ENCODE measurements around the gene COL6A5. TPM values are rescaled to one million over a fixed set of nuclear protein-coding genes. Genes with fewer than 3 reads are reported as not detected.

Gene COL6A5
- total RNA-seq, 1 experiment from 2014 or later, result not detected

DNA sequence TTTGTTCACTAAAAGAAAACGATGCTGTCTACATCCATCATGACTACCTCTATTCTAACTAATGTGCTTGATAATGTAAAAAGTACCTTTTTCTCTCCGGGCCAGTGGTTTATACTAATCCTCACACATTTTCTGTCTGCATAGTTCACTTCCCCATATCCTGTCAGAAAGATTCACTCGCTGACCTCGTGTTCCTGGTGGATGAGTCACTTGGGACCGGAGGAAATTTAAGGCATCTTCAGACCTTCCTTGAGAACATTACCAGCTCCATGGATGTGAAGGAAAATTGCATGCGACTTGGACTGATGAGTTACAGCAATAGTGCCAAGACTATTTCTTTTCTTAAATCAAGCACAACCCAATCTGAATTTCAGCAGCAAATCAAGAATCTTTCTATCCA lies 33.8 kb downstream of the COL6A5 start:
- no peaks in the 10 kb centered on the region for H3K36me3 Mint-ChIP-seq (ENCODE audit: insufficient read depth, unreplicated experiment)

DNA sequence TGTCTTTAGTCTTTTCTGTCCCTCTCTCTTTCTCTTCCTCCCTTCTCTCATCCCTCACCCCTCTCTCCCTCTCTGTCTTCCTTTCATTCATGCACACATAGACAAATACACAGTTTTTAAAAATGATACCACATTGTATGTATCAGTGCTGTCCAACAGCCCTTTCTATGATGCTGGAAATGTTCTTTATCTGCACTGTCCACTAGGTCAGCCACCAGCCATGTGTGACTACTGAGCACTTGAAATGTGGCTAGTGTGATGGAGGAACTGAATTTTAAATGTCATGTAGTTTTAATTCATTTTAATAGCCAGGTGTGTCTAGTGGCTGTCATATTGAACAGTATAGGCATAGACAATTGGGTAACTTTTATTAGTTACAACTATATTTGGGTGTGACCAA lies 34.9 kb downstream of the COL6A5 start:
- intact Hi-C loops (cut with micrococcal nuclease; ENCODE audit: unreplicated experiment), result no loop called here
- H3K36me3 Mint-ChIP-seq (ENCODE audit: insufficient read depth, unreplicated experiment), result no peaks in the 10 kb centered on the region
- H3K27me3 Mint-ChIP-seq (ENCODE audit: unreplicated experiment), result peaks cover 40% of the 10 kb centered on the region
- H3K4me1 Mint-ChIP-seq (ENCODE audit: low read depth, unreplicated experiment), result no peaks in the 10 kb centered on the region
- H3K4me3 Mint-ChIP-seq (ENCODE audit: low read depth, unreplicated experiment), result no peak overlapping the region
- TF ChIP-seq CTCF (IDR thresholded peaks at IDR 0.05; ENCODE audit: unreplicated experiment), result no peak
- BruUV-seq (replicated peaks), result no TSS peak
- no peak for DNase-seq
- H3K27ac Mint-ChIP-seq (ENCODE audit: unreplicated experiment), result no peak overlapping the region
- CTCF ChIA-PET, result no interaction called here
- H3K9me3 Mint-ChIP-seq (ENCODE audit: low read depth, unreplicated experiment), result peaks cover 2% of the 10 kb centered on the region

More for the DNA sequence above, 33.8 kb downstream of the COL6A5 start:
- BruUV-seq (replicated peaks), result no TSS peak
- DNase-seq, result no peak
- H3K9me3 Mint-ChIP-seq (ENCODE audit: low read depth, unreplicated experiment), result peaks cover 2% of the 10 kb centered on the region
- intact Hi-C loops (cut with micrococcal nuclease; ENCODE audit: unreplicated experiment), result no loop called here
- no peak overlapping the region for H3K4me3 Mint-ChIP-seq (ENCODE audit: low read depth, unreplicated experiment)
- no peaks in the 10 kb centered on the region for H3K4me1 Mint-ChIP-seq (ENCODE audit: low read depth, unreplicated experiment)
- H3K27ac Mint-ChIP-seq (ENCODE audit: unreplicated experiment), result no peak overlapping the region
- CTCF ChIA-PET, result no interaction called here
- TF ChIP-seq CTCF (IDR thresholded peaks at IDR 0.05; ENCODE audit: unreplicated experiment), result no peak
- peaks cover 40% of the 10 kb centered on the region for H3K27me3 Mint-ChIP-seq (ENCODE audit: unreplicated experiment)

- no peak overlapping the region for H3K27ac Mint-ChIP-seq (ENCODE audit: unreplicated experiment)
- intact Hi-C loops (cut with micrococcal nuclease; ENCODE audit: unreplicated experiment), result no loop called here
- TF ChIP-seq CTCF (IDR thresholded peaks at IDR 0.05; ENCODE audit: unreplicated experiment), result no peak
- peaks cover 25% of the 10 kb centered on the region for H3K27me3 Mint-ChIP-seq (ENCODE audit: unreplicated experiment)
- H3K36me3 Mint-ChIP-seq (ENCODE audit: insufficient read depth, unreplicated experiment), result no peaks in the 10 kb centered on the region
- CTCF ChIA-PET, result no interaction called here
- no peak overlapping the region for H3K4me3 Mint-ChIP-seq (ENCODE audit: low read depth, unreplicated experiment)
- H3K9me3 Mint-ChIP-seq (ENCODE audit: low read depth, unreplicated experiment), result no peaks in the 10 kb centered on the region
- H3K4me1 Mint-ChIP-seq (ENCODE audit: low read depth, unreplicated experiment), result peaks cover 13% of the 10 kb centered on the region
- no TSS peak for BruUV-seq (replicated peaks)
- no peak for DNase-seq
These were observed 38.0 kb downstream of the COL6A5 start for GRCh38 chr3:130383424-130383823.

DNA sequence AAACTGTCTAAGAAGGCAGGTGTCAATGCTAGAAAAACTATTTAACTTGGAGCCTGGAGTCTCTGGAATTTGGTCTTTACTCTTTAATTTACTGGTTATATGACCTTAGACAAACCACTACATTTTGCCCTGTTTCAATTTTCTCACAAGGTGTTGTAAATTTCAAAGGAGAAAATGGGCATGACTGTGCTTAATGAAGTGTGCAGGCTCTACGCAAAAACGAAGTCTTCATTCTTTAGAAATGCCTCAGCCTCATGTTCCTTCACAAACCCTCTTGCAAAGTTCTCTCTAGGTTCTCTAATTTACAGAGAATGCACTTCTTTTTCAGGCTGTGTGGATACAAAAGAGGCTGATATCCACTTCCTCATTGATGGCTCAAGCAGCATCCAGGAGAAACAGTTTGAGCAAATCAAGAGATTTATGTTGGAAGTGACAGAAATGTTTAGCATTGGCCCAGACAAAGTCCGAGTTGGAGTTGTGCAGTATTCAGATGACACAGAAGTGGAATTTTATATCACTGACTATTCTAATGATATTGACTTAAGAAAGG lies 39.1 kb downstream of the COL6A5 start:
- Mint-ChIP-seq H3K27me3 (ENCODE audit: unreplicated experiment) (peaks cover 14% of the 10 kb centered on the region), H3K4me3 (ENCODE audit: low read depth, unreplicated experiment) (no peak overlapping the region), H3K9me3 (ENCODE audit: low read depth, unreplicated experiment) (no peaks in the 10 kb centered on the region), H3K27ac (ENCODE audit: unreplicated experiment) (no peak overlapping the region), H3K4me1 (ENCODE audit: low read depth, unreplicated experiment) (peaks cover 13% of the 10 kb centered on the region), H3K36me3 (ENCODE audit: insufficient read depth, unreplicated experiment) (no peaks in the 10 kb centered on the region)
- no peak for TF ChIP-seq CTCF (IDR thresholded peaks at IDR 0.05; ENCODE audit: unreplicated experiment)
- intact Hi-C loops (cut with micrococcal nuclease; ENCODE audit: unreplicated experiment), result no loop called here
- no peak for DNase-seq
- CTCF ChIA-PET, result no interaction called here
- BruUV-seq (replicated peaks), result no TSS peak
